HCT116 (cell line): ENCODE measurements around the gene ORC3. TPM values are rescaled to one million over a fixed set of nuclear protein-coding genes. Genes with fewer than 3 reads are reported as not detected.

Source experiments
- ATAC-seq: fragments of 200-7000 bp; cut with Tn5 transposase; 2 replicates; pipeline ENCODE4 v1.9.1; 2020; ENCODE audit warnings: mild to moderate bottlenecking, moderate library complexity
- BruUV-seq: library from RNA; stranded (reverse); fragments of 400-500 nt; replicated peaks from 2 replicates; lab custom pipeline; 2021; lab: Mats Ljungman, UMichigan
- CTCF ChIA-PET: fragments of 300-600 bp; sonication (Branson Sonifier 250); formaldehyde crosslinking; loops from one replicate; lab custom pipeline; 2021; ENCODE audit warnings: antibody characterized with exemption; lab: Charles Lee
- POLR2A ChIA-PET: fragments of 300-600, 350-600 bp; sonication (Branson Sonifier 250); formaldehyde crosslinking; loops from one replicate; lab custom pipeline; 2021; ENCODE audit warnings: antibody characterized with exemption; lab: Charles Lee
- RAD21 ChIA-PET, 2 experiments: fragments of 300-600 bp; sonication (Branson Sonifier 250); formaldehyde crosslinking; loops; one replicate each; lab custom pipeline; 2023; ENCODE audit warnings: low total read pairs in 2 of 2; ENCODE audit not compliant: uncharacterized antibody in 2 of 2, unreplicated experiment in 2 of 2, low non-redundant PET in 1 of 2; lab: Charles Lee
- DNase-seq: peaks from one replicate; pipeline ENCODE4 v3.0.0-alpha.2; 2010; ENCODE audit warnings: low read depth, low spot score
- H2AFZ ChIP-seq: fragments of 200-600 bp; shearing (Covaris generic), sonication (generic); 2 replicates; pipeline ENCODE4 v1.6.1; 2017; ENCODE audit warnings: low read depth, mixed run types, mixed read lengths, antibody characterized with exemption, low read length; ENCODE audit not compliant: poor library complexity, severe bottlenecking
- H3K27ac ChIP-seq: 2 replicates; pipeline ENCODE4 v1.5.1; 2012; ENCODE audit warnings: low read depth, low read length
- H3K27me3 ChIP-seq: fragments of 200-600 bp; sonication (generic); 2 replicates; pipeline ENCODE4 v1.6.1; 2016; ENCODE audit warnings: mixed run types, low read length, mixed read lengths; ENCODE audit not compliant: insufficient read depth
- H3K36me3 ChIP-seq, 2 experiments: fragments of 200-500 bp in 1 of 2; fragments of 200-600 bp in 1 of 2; sonication (Bioruptor generic) in 1 of 2; sonication (generic) in 1 of 2; 2 replicates each; pipeline versions ENCODE4 v1.5.1 to v1.6.1; 2014 to 2016; ENCODE audit warnings: low read length in 2 of 2, inconsistent platforms in 1 of 2, mixed read lengths in 1 of 2, mixed run types in 1 of 2; ENCODE audit not compliant: insufficient read depth in 2 of 2, control insufficient read depth in 1 of 2
- H3K4me1 ChIP-seq, 2 experiments: fragments of 200-600 bp in 1 of 2; sonication (generic) in 1 of 2; 2 replicates each; pipeline versions ENCODE4 v1.5.1 to v1.6.1; 2012 to 2017; ENCODE audit warnings: low read length in 2 of 2, inconsistent platforms in 1 of 2, mild to moderate bottlenecking in 1 of 2, mixed read lengths in 1 of 2, mixed run types in 1 of 2, moderate library complexity in 1 of 2; ENCODE audit not compliant: insufficient read depth in 2 of 2, control insufficient read depth in 1 of 2
- H3K4me2 ChIP-seq: fragments of 200-600 bp; sonication (generic); 2 replicates; pipeline ENCODE4 v1.6.1; 2017; ENCODE audit warnings: mixed run types, low read length, mixed read lengths
- H3K4me3 ChIP-seq, 2 experiments: fragments of 200-600 bp in 1 of 2; sonication (generic) in 1 of 2; replicated peaks in 1 of 2; 2 replicates each; pipeline ENCODE4 v1.5.1; 2011 to 2016; ENCODE audit warnings: low read length in 2 of 2, control low read depth in 1 of 2, low read depth in 1 of 2, mild to moderate bottlenecking in 1 of 2, mixed read lengths in 1 of 2, mixed run types in 1 of 2
- H3K79me2 ChIP-seq: fragments of 200-600 bp; sonication (generic); 2 replicates; pipeline ENCODE4 v1.6.1; 2017; ENCODE audit warnings: mild to moderate bottlenecking, mixed run types, low read length, moderate library complexity, mixed read lengths; ENCODE audit not compliant: insufficient read depth
- H3K9ac ChIP-seq: fragments of 200-600 bp; sonication (generic); 2 replicates; pipeline ENCODE4 v1.6.1; 2016; ENCODE audit warnings: low read length, mixed read lengths
- H3K9me2 ChIP-seq: fragments of 200-600 bp; sonication (generic), shearing (Covaris generic); 2 replicates; pipeline ENCODE4 v1.6.1; 2017; ENCODE audit warnings: mixed run types, mild to moderate bottlenecking, moderate library complexity; ENCODE audit not compliant: insufficient read depth
- H3K9me3 ChIP-seq, 2 experiments: fragments of 200-500 bp in 1 of 2; fragments of 200-600 bp in 1 of 2; sonication (Bioruptor generic) in 1 of 2; sonication (generic) in 1 of 2; 2 replicates each; pipeline ENCODE4 v1.6.1; 2014 to 2017; ENCODE audit warnings: low read length in 2 of 2, mixed read lengths in 2 of 2, inconsistent platforms in 1 of 2, low read depth in 1 of 2, mild to moderate bottlenecking in 1 of 2, mixed run types in 1 of 2, moderate library complexity in 1 of 2; ENCODE audit not compliant: control insufficient read depth in 1 of 2, insufficient read depth in 1 of 2
- H4K20me1 ChIP-seq: fragments of 200-600 bp; sonication (generic), shearing (Covaris generic); 2 replicates; pipeline ENCODE4 v1.6.1; 2017; ENCODE audit warnings: mixed run types, mild to moderate bottlenecking, moderate library complexity; ENCODE audit not compliant: insufficient read depth
- CBX3 ChIP-seq: IDR thresholded peaks from 2 replicates; pipeline ENCODE4 v1.6.1; 2012; ENCODE audit warnings: low read depth
- CEBPB ChIP-seq: IDR thresholded peaks from 2 replicates; pipeline ENCODE4 v1.6.1; 2012; ENCODE audit warnings: low read depth
- EGR1 ChIP-seq: IDR thresholded peaks from 2 replicates; pipeline ENCODE4 v1.6.1; 2012; ENCODE audit warnings: low read depth
- ELF1 ChIP-seq: IDR thresholded peaks from 2 replicates; pipeline ENCODE4 v1.6.1; 2012; ENCODE audit warnings: low read depth, borderline replicate concordance
- EZH2 ChIP-seq: fragments of 200-600 bp; sonication (generic); IDR thresholded peaks from 2 replicates; pipeline ENCODE4 v1.6.1; 2017; ENCODE audit warnings: antibody characterized with exemption, mixed run types
- FOSL1 ChIP-seq: IDR thresholded peaks from 2 replicates; pipeline ENCODE4 v1.6.1; 2012; ENCODE audit warnings: low read depth
- JUND ChIP-seq: IDR thresholded peaks from 2 replicates; pipeline ENCODE4 v1.6.1; 2012
- MAX ChIP-seq: IDR thresholded peaks from 2 replicates; pipeline ENCODE4 v1.6.1; 2012
- POLR2A ChIP-seq: IDR thresholded peaks from 2 replicates; pipeline ENCODE4 v1.7.0; 2011; ENCODE audit warnings: borderline replicate concordance; ENCODE audit not compliant: insufficient read depth, insufficient read length; ENCODE audit errors: extremely low read depth
- POLR2AphosphoS5 ChIP-seq: IDR thresholded peaks from 2 replicates; pipeline ENCODE4 v1.6.1; 2011; ENCODE audit warnings: mild to moderate bottlenecking, low read depth, low read length, moderate library complexity
- RAD21 ChIP-seq: IDR thresholded peaks from 2 replicates; pipeline ENCODE4 v1.6.1; 2012; ENCODE audit warnings: low read depth, mild to moderate bottlenecking
- SRF ChIP-seq: IDR thresholded peaks from 2 replicates; pipeline ENCODE4 v1.6.1; 2012; ENCODE audit warnings: low read depth
- YY1 ChIP-seq: IDR thresholded peaks from 2 replicates; pipeline ENCODE4 v1.6.1; 2011; ENCODE audit warnings: low read length, low read depth, moderate library complexity, mild to moderate bottlenecking; ENCODE audit not compliant: insufficient replicate concordance; ENCODE audit errors: extremely low read depth
- ZFX ChIP-seq: fragments of 450-650 bp; IDR thresholded peaks from 2 replicates; pipeline ENCODE4 v1.6.1; 2017
- ZNF274 ChIP-seq: fragments of 200-500 bp; sonication (Bioruptor generic); IDR thresholded peaks from 2 replicates; pipeline ENCODE4 v1.6.1; 2014; ENCODE audit warnings: mild to moderate bottlenecking, low read depth, low read length, inconsistent platforms
- intact Hi-C: fragments of 100-400 bp; cut with micrococcal nuclease; formaldehyde crosslinking; loops from 2 replicates; pipeline ENCODE4 v1.10.0; 2022
- total RNA-seq: library from RNA; stranded (reverse); gene quantifications from one replicate; pipeline ENCODE4 v1.2.1, GENCODE V29; 2021; ENCODE audit not compliant: unreplicated experiment
- TF ChIP-seq, protein P1 (sequence below): IDR thresholded peaks from 2 replicates; pipeline ENCODE4 v1.6.1; 2012

Gene ORC3
- total RNA-seq, 1 experiment from 2014 or later, result 34.2 TPM

DNA sequence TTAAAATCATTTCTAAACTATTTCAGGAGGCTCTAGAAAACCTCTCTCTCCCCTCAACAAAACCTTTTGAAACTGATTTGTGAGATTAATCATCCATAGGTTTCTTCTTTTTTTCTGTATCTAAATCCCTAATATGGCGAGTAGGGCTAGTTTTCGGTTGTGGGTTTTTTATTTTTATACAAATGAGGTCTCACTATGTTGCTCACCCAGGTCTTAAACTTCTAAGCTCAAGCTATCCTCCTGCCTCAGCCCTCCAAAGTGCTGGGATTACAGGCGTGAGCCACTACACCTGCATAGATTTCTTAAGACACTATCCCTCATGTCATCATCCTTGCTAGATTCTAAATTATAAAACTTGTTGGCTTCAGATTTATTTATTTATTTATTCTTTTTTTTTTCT lies 43.9 kb downstream of the ORC3 start:
- TF ChIP-seq, protein P1, sequence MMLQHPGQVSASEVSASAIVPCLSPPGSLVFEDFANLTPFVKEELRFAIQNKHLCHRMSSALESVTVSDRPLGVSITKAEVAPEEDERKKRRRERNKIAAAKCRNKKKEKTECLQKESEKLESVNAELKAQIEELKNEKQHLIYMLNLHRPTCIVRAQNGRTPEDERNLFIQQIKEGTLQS, result no peak
- no peak for TF ChIP-seq POLR2AphosphoS5
- TF ChIP-seq ELF1, result no peak
- TF ChIP-seq SRF, result no peak
- TF ChIP-seq, all 23 proteins: peak for 0
- no peak overlapping the region for H3K27ac ChIP-seq
- H3K36me3 ChIP-seq, result peaks cover 0 to 5% of the 10 kb centered on the region in 2 experiments; a peak in 2 of 4 replicates
- H3K79me2 ChIP-seq, result no peaks in the 10 kb centered on the region
- BruUV-seq, result no TSS peak
- no peaks in the 10 kb centered on the region for H3K4me1 ChIP-seq
- H3K9ac ChIP-seq, result no peak overlapping the region
- intact Hi-C loops, result no loop called here
- H3K9me2 ChIP-seq, result no peaks in the 10 kb centered on the region
- ChIA-PET RAD21 (no interaction called here), CTCF (no interaction called here), POLR2A (no interaction called here)
- no peaks in the 10 kb centered on the region for H3K9me3 ChIP-seq
- no peak overlapping the region for H3K4me3 ChIP-seq
- ATAC-seq (no peak), DNase-seq (no peak)
- H3K4me2 ChIP-seq, result no peak overlapping the region
- H2AFZ ChIP-seq, result no peak overlapping the region
- H3K27me3 ChIP-seq, result no peaks in the 10 kb centered on the region
- H4K20me1 ChIP-seq, result no peaks in the 10 kb centered on the region

- ChIA-PET CTCF (no interaction called here), RAD21 (no interaction called here), POLR2A (no interaction called here)
- DNase-seq, result no peak
- H3K27me3 ChIP-seq, result no peaks in the 10 kb centered on the region
- no peaks in the 10 kb centered on the region for H3K4me1 ChIP-seq
- TF ChIP-seq ELF1, result no peak
- TF ChIP-seq FOSL1, result no peak
- no peak for TF ChIP-seq EGR1
- no peak for TF ChIP-seq ZFX
- no peak for TF ChIP-seq JUND
- TF ChIP-seq RAD21, result no peak
- no peak for TF ChIP-seq CEBPB
- TF ChIP-seq MAX, result no peak
- TF ChIP-seq SRF, result no peak
- no peak for TF ChIP-seq POLR2A
- TF ChIP-seq ZNF274, result no peak
- no peak for TF ChIP-seq EZH2
- TF ChIP-seq YY1, result no peak
- TF ChIP-seq, protein P1, result no peak
- TF ChIP-seq CBX3, result no peak
- no TSS peak for BruUV-seq
- H3K4me2 ChIP-seq, result no peak overlapping the region
- no peaks in the 10 kb centered on the region for H3K9me3 ChIP-seq
- intact Hi-C loops, result no loop called here
- no peak overlapping the region for H2AFZ ChIP-seq
- no peak for ATAC-seq
- no peak overlapping the region for H3K27ac ChIP-seq
- H4K20me1 ChIP-seq, result no peaks in the 10 kb centered on the region
- no peaks in the 10 kb centered on the region for H3K9me2 ChIP-seq
- peaks cover 0 to 5% of the 10 kb centered on the region in 2 experiments; a peak in 2 of 4 replicates for H3K36me3 ChIP-seq
- H3K79me2 ChIP-seq, result no peaks in the 10 kb centered on the region
- H3K9ac ChIP-seq, result no peak overlapping the region
- no peak overlapping the region for H3K4me3 ChIP-seq
Observed at GRCh38 chr6:87636315-87636714, 46.4 kb downstream of the ORC3 start.
